ENCODE data around the gene ZBTB42.

DNA sequence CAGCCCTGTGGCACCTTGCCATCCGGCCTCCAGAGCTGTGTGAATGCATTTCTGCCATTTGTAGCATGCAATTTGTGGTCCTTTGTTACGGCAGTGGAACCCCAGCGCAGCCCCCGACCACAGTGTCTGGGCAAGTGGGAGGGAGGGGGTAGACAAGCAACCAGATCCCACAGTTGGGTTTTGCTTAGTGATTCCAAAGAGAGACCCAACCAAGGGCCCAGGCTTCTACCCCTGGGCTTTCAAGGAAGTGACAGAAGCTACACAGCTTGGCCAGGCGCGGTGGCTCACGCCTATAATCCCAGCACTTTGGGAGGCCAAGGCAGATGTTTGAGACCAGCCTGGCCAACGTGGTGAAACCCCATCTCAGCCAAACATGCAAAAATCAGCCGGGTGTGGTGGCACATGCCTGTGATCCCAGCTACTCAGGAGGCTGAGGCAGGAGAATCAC is 17.8 kb downstream of the ZBTB42 start:
- no peak for TF ChIP-seq EZH2 (IDR thresholded peaks at IDR 0.05)
- no peak for TF ChIP-seq POLR2AphosphoS5 (IDR thresholded peaks at IDR 0.05; ENCODE audit: borderline replicate concordance, low read depth, low read length)
- TF ChIP-seq FOXP2 (optimal IDR thresholded peaks at IDR 0.05; ENCODE audit: control extremely low read depth, extremely low read length, insufficient read depth) = no peak

Measured in SK-N-MC (cell line).